Right lobe of liver (tissue), 4 donors: Measurements from ENCODE around the gene P3H2.

Experiments
- CTCF ChIP-seq, 4 donors: fragments of 200-600 bp in 3 of 4; fragments of 450-650 bp in 1 of 4; IDR thresholded peaks; one replicate each; pipeline versions ENCODE4 v1.5.1 to v1.8.0; 2016 to 2022; ENCODE audit warnings: antibody characterized with exemption in 4 of 4, mild to moderate bottlenecking in 2 of 4
- POLR2A ChIP-seq: fragments of 450-650 bp; IDR thresholded peaks from one replicate; pipeline ENCODE4 v1.6.1; 2017; ENCODE audit warnings: antibody characterized with exemption, mild to moderate bottlenecking
- donor health status: DM: no; HTN: no; CAD: no.
- donor health status: DM: no; HTN: no; CAD: no.
- donor health status: DM: no; HTN: yes; CAD: no.

GRCh38 chr3:190053919-190054672, 66.6 kb downstream of the P3H2 start:
- TF ChIP-seq POLR2A (no peak), CTCF (IDR thresholded peaks at IDR 0.05) (no peak)
